ENCODE data around the gene DCN. TPM values are rescaled to one million over a fixed set of nuclear protein-coding genes. Genes with fewer than 3 reads are reported as not detected.
A peak's percentile ranks its signal among the peaks of the same experiment; 100 is the strongest.

The DCN gene
- total RNA-seq, 2 donors from 2014 or later: 994 to 1,906 TPM

- no peak for DNase-seq (ENCODE audit: low spot score)
- H3K4me3 ChIP-seq: no peak overlapping the region
- H3K27ac ChIP-seq: peak overlapping the region; percentile 38 to 58
- H3K4me1 ChIP-seq: no peaks in the 10 kb centered on the region
- no peaks in the 10 kb centered on the region for H3K36me3 ChIP-seq
- H3K9me3 ChIP-seq: no peaks in the 10 kb centered on the region
- H3K27me3 ChIP-seq: no peaks in the 10 kb centered on the region
- TF ChIP-seq CTCF (IDR thresholded peaks at IDR 0.05): no peak
These were observed 40.1 kb upstream of the DCN start for GRCh38 chr12:91222746-91223145.

DNA sequence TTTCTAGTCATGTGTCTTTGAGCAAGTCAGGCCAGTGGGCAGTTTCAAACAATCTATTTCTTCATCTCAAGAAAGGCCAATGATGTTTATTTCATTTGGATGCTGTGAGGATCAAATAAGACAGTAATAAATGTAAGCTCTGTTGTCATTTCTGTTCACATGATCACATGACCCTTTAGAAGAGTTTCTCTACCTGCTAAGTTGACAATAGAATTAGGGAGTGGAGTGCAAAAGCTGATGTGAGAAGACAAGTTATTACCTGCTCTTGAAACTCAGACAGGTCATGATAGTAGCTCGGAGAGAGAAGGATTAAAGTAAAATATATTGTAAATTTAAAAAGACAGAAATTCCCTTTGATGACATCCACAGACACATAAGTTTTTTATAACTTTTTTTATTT is 37.3 kb upstream of the DCN start:
- Histone ChIP-seq H3K36me3 (no peaks in the 10 kb centered on the region), H3K9me3 (no peaks in the 10 kb centered on the region), H3K4me1 (no peaks in the 10 kb centered on the region), H3K27ac (no peak overlapping the region), H3K4me3 (no peak overlapping the region), H3K27me3 (no peaks in the 10 kb centered on the region)
- TF ChIP-seq CTCF (IDR thresholded peaks at IDR 0.05): no peak
- no peak for DNase-seq (ENCODE audit: low spot score)

- Histone ChIP-seq H3K4me3 (no peak overlapping the region), H3K27ac (no peak overlapping the region), H3K27me3 (no peaks in the 10 kb centered on the region), H3K36me3 (no peaks in the 10 kb centered on the region), H3K4me1 (no peaks in the 10 kb centered on the region), H3K9me3 (no peaks in the 10 kb centered on the region)
- DNase-seq (ENCODE audit: low spot score): no peak
- no peak for TF ChIP-seq CTCF (IDR thresholded peaks at IDR 0.05)
These were observed 36.9 kb upstream of the DCN start for GRCh38 chr12:91219511-91219910.

DNA sequence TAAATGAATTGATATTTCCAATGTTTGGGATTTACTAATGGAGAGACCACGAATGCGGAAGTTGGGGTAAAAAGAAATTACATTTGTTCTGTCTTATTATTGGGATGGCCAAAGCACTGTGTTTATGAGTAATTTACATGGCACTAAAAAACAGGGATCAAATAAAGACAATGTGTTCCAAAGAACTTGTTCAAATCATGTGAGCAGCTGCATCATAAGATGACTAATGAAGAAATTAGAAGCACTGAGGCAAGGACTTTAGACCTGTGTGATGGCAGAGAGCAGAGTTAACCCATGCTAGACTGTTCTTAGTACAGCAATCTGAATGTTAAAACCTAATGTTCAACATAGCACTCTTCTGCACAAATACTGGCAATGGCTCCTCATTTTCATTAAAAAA is 34.3 kb upstream of the DCN start:
- peak overlapping the region in 1 of 2 donors; percentile 57 for H3K27ac ChIP-seq

DNA sequence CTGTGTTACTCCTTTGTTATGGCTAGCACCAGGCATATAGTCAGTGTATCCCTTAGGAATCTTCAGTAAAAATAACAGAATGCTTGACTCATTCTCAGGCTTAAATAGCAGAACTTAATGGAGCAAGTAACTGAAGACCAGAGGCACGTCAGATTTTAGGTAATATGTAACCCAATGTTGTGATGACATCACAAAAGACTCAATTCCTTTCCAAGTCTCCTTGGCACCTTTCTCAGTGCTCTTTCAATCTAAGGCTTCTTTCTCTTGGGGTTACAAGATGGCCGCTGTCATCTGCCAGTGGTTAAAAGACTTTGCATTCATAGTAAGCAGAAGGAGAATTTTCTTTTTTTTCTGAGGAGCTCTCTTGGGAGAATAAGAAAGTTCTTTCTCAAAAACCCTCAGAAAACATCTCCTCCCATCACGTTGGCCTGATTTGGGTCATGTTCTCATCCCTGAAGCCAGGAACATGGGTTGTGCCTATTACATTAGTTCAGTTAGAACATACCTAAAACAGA is 33.4 kb upstream of the DCN start:
- Histone ChIP-seq H3K4me1 (no peaks in the 10 kb centered on the region), H3K27ac (peak overlapping the region; percentile 12 to 57), H3K4me3 (no peak overlapping the region), H3K36me3 (no peaks in the 10 kb centered on the region), H3K27me3 (no peaks in the 10 kb centered on the region), H3K9me3 (peaks cover 0 to 3% of the 10 kb centered on the region in 2 donors)
- no peak for DNase-seq (ENCODE audit: low spot score)
- no peak for TF ChIP-seq CTCF (IDR thresholded peaks at IDR 0.05)

More for the DNA sequence above, 34.3 kb upstream of the DCN start:
- Histone ChIP-seq H3K4me1 (no peaks in the 10 kb centered on the region), H3K27me3 (no peaks in the 10 kb centered on the region), H3K9me3 (peaks cover 0 to 3% of the 10 kb centered on the region in 2 donors), H3K36me3 (no peaks in the 10 kb centered on the region), H3K4me3 (no peak overlapping the region)
- no peak for DNase-seq (ENCODE audit: low spot score)
- no peak for TF ChIP-seq CTCF (IDR thresholded peaks at IDR 0.05)

- TF ChIP-seq CTCF (IDR thresholded peaks at IDR 0.05): no peak
- H3K27ac ChIP-seq: no peak overlapping the region
These were observed 29.2 kb upstream of the DCN start for GRCh38 chr12:91211866-91212265.

More at GRCh38 chr12:91211866-91212265, 29.2 kb upstream of the DCN start:
- no peaks in the 10 kb centered on the region for H3K36me3 ChIP-seq
- H3K9me3 ChIP-seq: peaks cover 0 to 6% of the 10 kb centered on the region in 2 donors
- DNase-seq (ENCODE audit: low spot score): no peak
- no peak overlapping the region for H3K4me3 ChIP-seq
- no peaks in the 10 kb centered on the region for H3K27me3 ChIP-seq
- no peaks in the 10 kb centered on the region for H3K4me1 ChIP-seq

All from right atrium auricular region (tissue), 2 donors.